HG03039 (cell line): ENCODE results near the gene SAFB.

Experiments used
- ATAC-seq: cut with Tn5 transposase; IDR thresholded peaks from one replicate; pipeline ENCODE4 v1.9.1; 2021; ENCODE audit warnings: mild to moderate bottlenecking, moderate library complexity; ENCODE audit not compliant: unreplicated experiment

Gene SAFB

DNA sequence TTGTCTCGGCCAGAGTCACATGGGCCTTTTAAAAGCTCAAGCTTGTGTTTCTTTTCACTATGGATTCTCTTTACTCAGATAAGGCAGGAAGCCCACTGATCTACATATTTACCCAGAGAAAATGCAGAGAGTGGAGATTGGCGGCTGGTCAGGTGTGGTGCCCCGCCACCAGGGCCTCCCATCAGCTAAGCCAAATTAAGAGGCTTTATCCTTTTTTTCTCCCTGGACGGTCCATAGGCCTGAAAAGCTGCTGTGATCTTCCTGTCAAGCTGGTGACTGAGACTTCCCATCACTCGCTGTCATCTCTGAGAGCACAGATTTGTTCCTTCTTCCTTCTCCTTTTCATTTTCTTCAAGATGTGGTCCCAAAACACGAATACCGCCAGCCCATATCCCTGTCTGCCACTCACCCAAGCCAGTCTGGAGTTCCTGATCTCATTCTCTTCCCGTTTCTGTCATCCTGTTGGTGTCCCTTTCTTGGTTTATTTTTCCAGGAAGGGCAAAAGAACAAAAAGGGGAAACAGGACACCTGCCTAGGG, 1.9 kb downstream of the SAFB start:
- ATAC-seq = no peak

DNA sequence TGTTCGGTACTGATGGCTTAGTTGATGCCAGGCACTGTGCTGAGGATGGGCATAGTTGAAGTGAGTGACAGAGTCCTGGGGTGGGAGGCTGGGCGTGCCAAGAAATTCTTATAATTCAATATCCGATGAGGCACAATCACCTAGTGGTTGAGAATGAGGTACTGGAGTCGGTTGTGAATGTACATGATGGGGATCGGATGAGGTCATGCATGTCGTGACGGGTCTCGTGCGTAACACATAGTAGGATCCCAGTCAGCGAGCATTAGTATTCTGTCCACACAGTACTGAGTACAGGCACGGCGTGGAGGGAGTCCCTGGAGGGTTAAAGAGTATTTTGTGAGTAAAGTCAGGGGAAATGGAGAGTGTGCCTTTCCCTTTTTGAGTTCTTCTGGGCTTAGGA, 2.8 kb downstream of the SAFB start:
- ATAC-seq = no peak

DNA sequence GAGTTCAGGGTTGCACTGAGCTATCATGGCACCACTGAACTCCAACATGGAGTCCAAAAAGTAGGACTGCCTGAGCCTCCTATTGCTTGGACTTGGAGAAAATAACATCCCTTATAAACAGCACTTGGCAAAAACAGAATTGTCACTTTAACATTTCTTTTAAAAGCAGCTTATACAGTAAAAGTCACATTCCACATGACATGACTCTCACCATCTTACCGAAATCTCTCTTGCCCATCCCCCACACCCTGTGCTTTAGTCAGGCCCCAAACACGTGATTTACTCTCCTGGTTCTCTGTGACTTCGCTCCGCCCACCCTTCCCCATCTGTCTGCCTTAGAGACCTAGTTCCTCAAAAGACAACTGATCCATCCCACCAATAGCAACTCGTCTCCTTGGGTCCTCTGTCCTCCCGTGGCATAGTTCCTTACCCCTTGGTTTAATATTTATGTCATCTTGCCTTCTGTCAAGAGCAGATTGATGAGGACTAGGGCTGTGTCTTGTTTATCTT, 4.6 kb downstream of the SAFB start:
- ATAC-seq = no peak

DNA sequence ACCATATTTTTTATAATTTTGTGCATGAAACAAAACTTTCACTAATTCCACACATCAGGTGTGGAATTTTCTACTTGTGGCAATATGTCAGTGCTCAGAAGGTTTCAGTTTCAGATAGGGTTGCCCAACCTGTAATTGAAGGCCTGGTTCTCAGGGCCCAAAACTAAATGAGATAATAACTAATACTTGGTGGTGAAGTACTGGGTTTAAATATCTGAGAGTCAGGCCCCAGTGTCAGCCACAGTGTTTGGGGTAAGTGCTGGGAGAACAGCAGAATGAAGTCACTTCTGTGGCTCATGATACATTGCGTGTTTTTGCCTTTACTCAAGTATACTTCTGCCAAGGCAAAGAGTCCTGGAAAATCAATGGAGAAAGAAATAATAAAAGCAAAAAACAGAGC, 5.6 kb downstream of the SAFB start:
- ATAC-seq = no peak

DNA sequence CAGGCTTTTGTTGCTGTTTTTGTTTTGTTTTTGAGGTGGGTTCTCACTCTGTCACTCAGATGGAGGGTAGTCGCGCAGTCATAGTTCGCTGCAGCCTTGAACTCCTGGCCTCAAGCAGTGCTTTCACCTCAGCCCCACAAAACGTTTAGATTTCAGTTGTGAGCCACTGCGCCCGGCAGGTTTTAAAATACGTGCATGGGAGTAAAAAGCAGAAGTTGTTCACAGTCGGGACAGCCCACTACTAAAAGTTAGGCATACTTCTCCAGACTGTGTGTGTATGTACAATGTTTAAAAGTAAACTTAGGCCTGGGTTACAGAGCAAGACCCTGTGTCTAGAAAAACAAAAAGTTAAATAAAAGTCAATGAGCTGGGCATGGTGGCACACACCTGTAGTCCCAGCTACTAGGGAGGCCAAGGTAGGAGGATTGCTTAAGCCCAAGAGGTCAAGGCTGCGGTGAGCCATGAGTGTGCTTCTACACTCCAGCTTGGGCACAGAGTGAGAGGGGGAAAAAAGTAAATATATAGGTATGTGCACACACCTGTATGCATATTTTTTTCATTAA, 6.1 kb downstream of the SAFB start:
- no peak for ATAC-seq

DNA sequence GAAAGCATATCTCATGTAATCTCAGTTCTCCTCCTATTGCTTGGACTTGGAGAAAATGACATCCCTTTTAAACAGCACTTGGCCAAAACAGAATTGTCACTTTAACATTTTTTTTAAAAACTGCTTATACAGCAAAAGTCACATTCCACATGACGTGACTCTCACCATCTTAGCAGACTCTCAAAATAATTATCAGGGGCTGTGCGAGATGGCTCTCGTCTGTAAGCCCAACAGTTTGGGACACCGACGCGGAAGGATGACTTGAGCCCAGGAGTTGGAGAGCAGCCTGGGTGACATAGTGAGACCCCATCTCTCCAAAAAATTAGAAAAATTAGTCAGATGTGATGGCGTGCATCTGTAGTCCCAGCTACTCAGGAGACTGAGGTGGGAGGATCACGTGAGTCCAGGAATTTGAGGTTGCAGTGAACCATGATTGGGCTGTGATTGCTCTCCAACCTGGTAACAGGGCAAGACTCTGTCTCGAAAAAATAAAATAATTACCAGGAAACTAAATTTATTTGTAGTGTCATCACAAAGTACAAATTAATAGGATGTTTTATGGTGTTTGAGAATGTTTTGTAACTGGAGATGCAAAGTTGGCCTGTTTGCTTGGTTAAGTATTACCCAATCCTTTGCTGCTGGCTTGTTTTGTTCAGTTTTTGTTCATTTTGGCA, 8.8 kb downstream of the SAFB start:
- no peak for ATAC-seq

DNA sequence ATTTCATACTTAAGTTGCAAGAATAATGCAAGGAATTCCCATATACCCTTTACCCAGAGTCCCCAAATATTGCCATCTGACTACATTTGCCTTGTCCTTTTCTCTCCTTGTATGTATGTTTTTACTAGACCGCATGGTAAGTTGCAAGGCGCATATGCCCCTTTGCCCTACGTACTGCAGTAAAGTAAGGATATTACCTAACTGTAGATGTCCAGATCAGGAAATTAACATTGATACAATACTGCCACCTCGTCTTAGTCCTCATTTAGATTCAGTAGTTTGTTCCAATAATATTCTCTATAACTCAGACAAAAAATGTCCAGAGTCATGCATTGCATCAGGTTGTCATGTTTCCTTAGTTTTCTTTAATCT, 9.3 kb downstream of the SAFB start:
- ATAC-seq = no peak

DNA sequence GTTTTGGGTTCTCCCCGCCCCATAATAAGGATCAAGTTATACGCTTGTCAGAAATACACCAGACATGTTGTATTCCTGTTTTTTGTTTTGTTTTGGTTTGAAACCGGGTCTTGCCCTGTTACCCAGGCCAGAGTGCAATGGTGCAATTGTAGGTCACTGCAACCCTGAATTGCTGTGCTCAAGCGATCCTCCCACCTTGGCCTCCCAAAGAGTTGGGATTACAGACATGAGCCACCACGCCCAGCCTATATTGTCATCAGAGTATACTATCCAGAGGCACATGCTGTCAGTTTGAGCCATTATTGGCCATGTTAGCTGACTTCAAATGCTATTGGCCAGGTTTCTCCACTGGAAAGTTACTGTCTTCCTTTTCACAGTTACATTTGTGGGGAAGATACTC, 9.8 kb downstream of the SAFB start:
- no peak for ATAC-seq

DNA sequence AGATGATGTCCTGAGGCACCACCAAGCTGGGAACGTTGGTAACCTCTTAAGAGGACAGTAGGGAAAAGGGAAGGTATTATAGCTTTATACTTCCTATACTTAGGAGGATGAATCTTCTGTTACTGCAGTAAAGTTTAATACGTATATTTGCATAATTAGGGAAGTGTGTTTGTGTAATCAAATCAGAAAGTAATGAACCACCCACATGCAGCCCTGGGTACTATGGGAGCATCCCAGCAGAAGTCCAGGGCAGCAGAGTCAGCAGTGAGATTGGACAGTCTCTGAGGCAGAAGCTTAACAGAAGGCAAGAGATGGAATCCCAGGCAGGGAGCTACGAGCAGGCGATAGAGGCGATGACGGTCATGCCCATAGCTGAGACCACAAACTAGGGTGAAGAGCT, 12.5 kb downstream of the SAFB start:
- ATAC-seq = no peak

DNA sequence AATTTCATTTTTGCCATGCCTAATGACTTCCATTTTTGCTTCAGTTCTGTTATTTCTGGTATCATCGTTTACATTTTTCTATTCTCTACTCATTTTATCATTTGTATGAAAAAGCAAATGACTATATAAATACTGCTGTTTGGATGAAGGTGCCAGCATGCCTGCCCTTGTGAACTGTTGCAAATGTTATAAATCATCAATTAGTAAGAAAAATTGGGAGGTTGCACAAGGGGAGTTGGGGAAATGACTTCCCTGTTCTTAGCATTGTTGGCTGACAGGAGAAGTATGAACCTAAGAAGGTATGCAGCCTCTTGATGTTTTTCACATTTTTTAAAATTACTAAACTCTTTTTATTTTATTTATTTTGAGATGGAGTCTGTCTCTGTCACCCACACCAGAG, 15.1 kb downstream of the SAFB start:
- ATAC-seq = no peak

DNA sequence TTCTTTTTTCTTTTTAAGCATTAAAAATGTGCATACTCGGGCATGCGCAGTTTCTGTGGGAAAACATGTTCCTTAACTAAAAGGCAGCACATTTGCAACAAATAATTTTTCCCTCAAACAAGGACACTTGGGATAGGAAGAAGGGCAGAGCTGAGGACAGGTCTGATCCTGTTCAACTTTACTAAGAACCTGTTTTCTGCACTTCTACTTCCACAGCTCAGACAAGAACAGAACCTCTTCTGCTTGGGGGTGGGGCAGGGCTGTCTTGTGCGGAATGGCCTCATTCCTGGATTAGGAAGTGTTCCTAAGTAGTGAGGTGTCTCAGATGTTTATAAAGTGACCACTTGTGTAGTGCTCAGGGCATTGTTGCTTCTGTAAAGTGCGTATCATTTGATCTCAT, 18.3 kb downstream of the SAFB start:
- no peak for ATAC-seq

DNA sequence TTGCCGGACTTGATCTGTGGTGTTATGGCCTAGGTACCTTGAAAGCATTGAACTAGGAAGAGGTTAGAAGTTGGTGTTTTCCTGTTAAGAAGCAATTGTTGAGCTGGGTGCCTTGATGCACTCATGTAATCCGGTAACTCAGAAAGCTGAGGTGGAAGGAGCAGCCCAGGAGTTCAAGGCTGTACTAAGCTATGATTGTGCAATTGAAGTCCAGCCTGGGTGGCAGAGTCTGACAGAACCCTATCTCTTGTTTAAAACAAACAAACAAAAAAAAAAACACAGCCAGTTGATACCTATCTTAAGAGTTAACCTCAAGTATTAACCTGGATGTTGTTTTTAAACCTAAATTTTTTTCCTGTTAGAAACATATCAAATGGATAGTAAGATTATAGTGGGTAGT, 19.3 kb downstream of the SAFB start:
- no peak for ATAC-seq

DNA sequence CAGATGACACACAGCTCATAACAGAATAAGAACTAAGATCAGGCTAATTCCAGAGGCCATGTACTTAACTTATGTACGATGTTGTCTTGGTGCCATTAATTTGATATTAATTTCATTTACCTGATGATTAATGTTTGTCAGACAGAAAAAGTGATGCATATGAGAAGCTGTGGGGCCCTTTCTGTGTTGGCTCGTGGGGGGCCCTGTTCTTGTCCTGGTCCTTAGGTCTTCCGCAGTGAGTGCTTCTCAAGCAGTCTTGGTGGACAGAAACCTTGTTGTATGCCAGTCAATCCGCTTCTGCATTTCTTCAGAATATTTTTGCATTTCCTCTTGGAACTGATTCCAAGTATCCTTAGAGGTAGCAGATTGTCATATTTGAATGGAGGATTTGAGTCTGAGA, 20.2 kb downstream of the SAFB start:
- ATAC-seq = no peak

DNA sequence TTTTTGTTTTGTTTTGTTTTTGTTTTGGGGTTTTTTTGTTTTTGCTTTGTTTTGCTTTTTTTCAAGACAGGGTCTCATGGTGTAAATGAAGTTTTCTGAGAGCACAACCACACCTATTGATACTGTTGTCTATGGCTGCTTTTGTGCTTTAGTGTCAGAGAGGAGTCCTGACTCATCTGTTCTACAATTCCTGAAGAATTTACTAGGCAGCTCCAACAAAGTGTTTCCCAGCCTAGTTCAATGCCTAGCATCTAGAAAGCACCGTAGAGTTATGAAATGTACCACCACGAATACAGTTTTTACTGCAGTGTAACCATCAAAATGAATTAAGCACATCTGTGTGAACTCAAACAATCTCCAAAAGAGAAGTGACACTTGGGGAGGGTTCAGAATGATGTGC, 21.2 kb downstream of the SAFB start:
- no peak for ATAC-seq

DNA sequence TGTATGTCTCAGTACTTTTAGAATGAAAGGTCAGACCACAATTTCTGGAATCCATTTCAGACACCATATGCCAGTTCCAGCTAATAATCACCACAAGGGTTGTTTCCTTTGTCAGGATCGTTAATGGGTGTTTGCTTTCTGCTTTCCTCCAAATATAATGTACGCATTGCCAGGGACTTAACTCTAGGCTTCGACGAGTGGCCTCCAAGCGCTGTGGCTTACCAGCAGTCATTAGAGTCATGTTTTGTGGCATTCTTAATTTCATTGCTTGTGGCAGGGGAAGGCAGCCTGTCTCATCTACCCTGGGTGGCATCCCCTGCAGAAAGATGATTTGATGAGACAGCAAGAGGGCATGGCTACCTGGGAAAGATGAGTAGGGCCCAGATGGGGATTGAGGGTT, 22.5 kb downstream of the SAFB start:
- no peak for ATAC-seq

DNA sequence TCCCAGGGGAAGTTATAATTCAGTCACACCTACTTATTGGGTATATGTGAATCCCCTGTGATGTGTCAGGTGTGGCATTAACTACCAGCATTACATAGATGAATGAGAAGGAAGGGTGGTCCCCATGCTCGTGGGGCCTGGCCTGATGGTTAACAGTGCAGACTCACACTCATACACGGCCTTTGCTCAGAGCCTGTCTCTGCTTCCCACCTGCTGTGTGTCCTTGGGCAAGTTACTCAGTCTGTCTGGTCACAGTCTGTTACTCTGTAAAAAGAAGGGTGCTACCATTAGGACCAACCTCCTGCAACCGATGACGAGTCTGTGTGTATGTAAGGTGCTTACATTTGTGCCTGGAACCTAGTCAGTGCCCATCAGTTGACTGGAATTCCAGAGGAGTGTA, 23.8 kb downstream of the SAFB start:
- ATAC-seq = no peak

DNA sequence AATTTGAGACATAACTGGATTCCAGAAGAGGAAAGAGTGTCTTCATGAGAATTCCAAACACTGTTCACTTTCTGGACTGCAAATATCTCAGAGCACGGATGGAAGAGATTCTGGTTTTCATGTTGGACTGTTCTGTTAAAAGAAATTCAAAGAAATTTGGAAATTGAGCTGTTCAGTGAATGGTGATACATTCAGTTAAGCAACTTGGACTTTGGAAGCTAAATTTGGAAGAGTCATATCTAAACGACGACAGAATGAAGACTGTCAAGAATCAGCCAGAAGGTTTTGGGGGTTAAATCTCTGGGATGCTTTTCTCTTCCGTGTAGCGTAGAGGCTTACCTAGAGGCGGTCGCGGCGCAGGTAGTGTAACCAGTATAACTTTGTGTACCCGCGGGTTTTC, 25.6 kb downstream of the SAFB start:
- no peak for ATAC-seq

DNA sequence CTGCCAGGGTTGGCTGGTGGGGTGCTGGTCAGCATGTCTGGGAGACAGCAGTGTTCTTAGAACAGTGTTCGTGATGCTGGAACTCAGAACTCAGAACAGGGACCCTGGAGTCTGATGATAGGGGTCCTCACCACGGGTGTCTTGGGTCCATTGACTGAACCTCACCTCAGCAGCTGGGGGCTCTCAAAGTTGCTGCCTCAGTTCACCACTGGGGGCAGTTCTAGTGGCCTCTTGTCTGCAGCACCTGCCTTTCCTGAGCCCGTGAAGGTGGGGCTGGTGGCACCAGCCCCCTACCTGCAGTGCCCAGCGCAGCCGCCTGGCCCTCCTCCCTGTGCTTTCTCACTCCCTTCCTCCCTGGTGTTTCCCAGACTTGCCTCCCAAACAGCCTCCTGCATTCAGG, 28.5 kb downstream of the SAFB start:
- ATAC-seq = no peak

DNA sequence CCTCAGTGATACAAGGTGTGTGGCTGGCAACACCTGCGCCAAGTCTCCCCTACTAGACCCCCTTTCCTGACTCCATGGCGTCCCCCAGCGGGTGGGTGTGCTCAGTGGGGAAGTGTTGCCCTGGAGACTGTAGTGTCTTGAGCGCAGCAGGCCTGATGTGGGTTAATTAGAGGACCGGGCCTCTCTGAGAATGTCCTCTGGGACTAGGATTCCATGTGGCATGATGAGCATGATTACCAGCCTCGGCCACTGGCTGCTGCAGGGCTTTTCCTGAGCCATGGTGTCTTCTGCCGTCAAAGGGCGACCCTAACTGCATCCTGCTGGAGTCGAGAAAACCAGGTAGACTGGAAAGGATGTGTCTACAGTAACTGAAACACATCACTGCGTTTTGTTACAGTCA, 29.4 kb downstream of the SAFB start:
- no peak for ATAC-seq

DNA sequence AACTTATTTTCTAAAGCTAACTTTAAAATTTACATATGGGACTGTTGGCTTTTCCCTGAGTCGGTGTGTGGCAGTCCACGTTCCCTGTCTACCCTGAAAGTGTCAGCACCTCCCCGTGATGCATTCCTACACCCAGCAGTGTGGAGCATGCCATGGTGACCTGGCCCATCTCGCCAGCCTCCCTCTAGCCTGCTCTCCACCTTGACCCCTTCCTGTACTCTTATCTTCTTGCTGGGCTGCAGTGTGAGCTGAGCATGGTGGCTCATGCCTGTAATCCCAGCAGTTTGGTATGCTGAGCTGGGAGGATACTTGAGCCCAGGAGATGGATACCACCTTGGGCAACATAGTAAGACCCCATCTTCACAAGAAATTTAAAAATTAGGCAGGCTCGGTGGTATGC, 32.0 kb downstream of the SAFB start:
- ATAC-seq = no peak

DNA sequence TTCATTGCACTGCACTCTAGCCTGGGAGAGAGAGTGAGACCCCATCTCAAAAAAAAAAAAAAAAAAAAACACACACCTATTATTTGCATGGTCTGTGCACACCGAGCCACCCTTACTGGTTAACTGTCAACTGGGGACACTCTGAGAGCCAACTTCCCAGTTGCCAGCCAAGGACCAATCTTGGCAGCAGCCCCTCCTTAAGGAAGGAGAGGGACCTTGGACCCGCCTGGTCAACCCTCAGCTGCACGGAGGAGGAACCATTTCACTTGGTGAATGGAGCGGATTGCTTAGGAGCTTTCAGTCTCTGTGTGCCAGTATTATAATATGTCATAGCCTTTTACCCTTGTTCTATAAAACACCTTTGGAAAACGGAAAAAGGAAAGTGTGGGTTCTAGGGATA, 32.5 kb downstream of the SAFB start:
- ATAC-seq = no peak

DNA sequence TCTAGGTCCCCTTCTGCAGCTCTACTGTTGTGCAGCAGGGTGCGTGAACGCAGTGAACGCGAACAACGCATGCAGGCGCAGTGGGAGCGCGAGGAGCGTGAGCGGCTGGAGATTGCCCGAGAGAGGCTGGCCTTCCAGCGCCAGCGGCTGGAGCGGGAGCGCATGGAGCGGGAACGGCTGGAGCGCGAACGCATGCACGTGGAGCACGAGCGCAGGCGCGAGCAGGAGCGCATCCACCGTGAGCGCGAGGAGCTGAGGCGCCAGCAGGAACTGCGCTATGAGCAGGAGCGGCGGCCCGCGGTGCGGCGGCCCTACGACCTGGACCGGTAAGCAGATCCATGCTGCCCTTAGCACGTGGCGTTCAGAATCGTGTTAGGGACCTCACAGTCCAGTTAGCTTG, 38.6 kb downstream of the SAFB start:
- no peak for ATAC-seq

DNA sequence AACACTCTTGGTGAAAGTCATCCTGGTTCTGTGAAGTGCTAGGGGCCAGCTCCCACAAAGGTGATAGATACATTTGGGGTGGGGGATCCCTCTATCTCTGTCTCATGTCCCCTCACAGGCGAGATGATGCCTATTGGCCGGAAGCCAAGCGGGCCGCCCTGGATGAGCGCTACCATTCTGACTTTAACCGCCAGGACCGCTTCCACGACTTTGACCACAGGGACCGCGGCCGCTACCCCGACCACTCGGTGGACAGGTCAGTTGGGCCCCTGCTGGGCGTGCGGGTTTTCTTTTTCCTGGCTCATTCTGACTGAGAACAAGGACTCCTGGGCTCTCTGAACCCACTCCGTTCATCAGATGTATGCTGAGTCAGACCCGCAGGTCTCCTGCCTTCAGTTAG, 41.0 kb downstream of the SAFB start:
- no peak for ATAC-seq
